ENCODE results near the gene ZMYND19. TPM values are rescaled to one million over a fixed set of nuclear protein-coding genes. Genes with fewer than 3 reads are reported as not detected.
"Not testable (repeated sequence)": the region's sequence is repeated elsewhere in the genome, so short reads cannot be mapped to it uniquely, and the experiment has no call there.

Gene ZMYND19
- total RNA-seq, 4 donors from 2014 or later: 5.8 to 15.2 (median 11.8) TPM

- Histone ChIP-seq H3K27me3 (no peaks in the 10 kb centered on the region), H3K9me3 (no peaks in the 10 kb centered on the region), H3K27ac (no peak overlapping the region), H3K4me3 (no peak overlapping the region), H3K4me1 (no peaks in the 10 kb centered on the region), H3K36me3 (peaks cover 0 to 33% of the 10 kb centered on the region in 2 donors)
- in situ Hi-C loops (cut with MboI; ENCODE audit: low sequenced_read_pairs in 4 of 4) (no loop called here), intact Hi-C loops (cut with DNase I; ENCODE audit: low total_unique reads) (no loop called here)
- DNase-seq (no peak), ATAC-seq (no peak)
- TF ChIP-seq CTCF (IDR thresholded peaks at IDR 0.05 in 4 of 5, conservative IDR thresholded peaks at IDR 0.05 in 1 of 5): no peak
- no peak for TF ChIP-seq POLR2A (IDR thresholded peaks at IDR 0.05)
These were observed 20.6 kb downstream of the ZMYND19 start for GRCh38 chr9:137569609-137570203.

GRCh38 chr9:137568445-137568844 lies 21.9 kb downstream of the ZMYND19 start:
- H3K36me3 ChIP-seq: peaks cover 0 to 33% of the 10 kb centered on the region in 2 donors
- H3K9me3 ChIP-seq; ATAC-seq; H3K4me3 ChIP-seq; H3K27ac ChIP-seq; DNase-seq; H3K4me1 ChIP-seq; H3K27me3 ChIP-seq; in situ Hi-C loops (cut with MboI; ENCODE audit: low sequenced_read_pairs in 4 of 4); intact Hi-C loops (cut with DNase I; ENCODE audit: low total_unique reads): not testable (repeated sequence)

- no peaks in the 10 kb centered on the region for H3K27me3 ChIP-seq
- in situ Hi-C loops (cut with MboI; ENCODE audit: low sequenced_read_pairs in 4 of 4): no loop called here
- peaks cover 0 to 22% of the 10 kb centered on the region in 2 donors for H3K36me3 ChIP-seq
- intact Hi-C loops (cut with DNase I; ENCODE audit: low total_unique reads): no loop called here
- ATAC-seq (no peak), DNase-seq (no peak)
- TF ChIP-seq POLR2A (IDR thresholded peaks at IDR 0.05): no peak
- TF ChIP-seq CTCF (IDR thresholded peaks at IDR 0.05 in 4 of 5, conservative IDR thresholded peaks at IDR 0.05 in 1 of 5): no peak
- no peaks in the 10 kb centered on the region for H3K9me3 ChIP-seq
- no peak overlapping the region for H3K27ac ChIP-seq
- no peak overlapping the region for H3K4me3 ChIP-seq
- H3K4me1 ChIP-seq: no peaks in the 10 kb centered on the region
These were observed 25.4 kb downstream of the ZMYND19 start for GRCh38 chr9:137564817-137565411.

- H3K9me3 ChIP-seq: no peaks in the 10 kb centered on the region
- TF ChIP-seq CTCF (IDR thresholded peaks at IDR 0.05 in 4 of 5, conservative IDR thresholded peaks at IDR 0.05 in 1 of 5) (no peak), POLR2A (IDR thresholded peaks at IDR 0.05) (no peak)
- DNase-seq: no peak
- H3K4me3 ChIP-seq: no peak overlapping the region
- H3K36me3 ChIP-seq: peaks cover 0 to 22% of the 10 kb centered on the region in 2 donors
- in situ Hi-C loops (cut with MboI; ENCODE audit: low sequenced_read_pairs in 4 of 4) (no loop called here), intact Hi-C loops (cut with DNase I; ENCODE audit: low total_unique reads) (no loop called here)
- ATAC-seq: no peak
- no peaks in the 10 kb centered on the region for H3K27me3 ChIP-seq
- H3K27ac ChIP-seq: no peak overlapping the region
- H3K4me1 ChIP-seq: no peaks in the 10 kb centered on the region
These were observed 26.2 kb downstream of the ZMYND19 start for GRCh38 chr9:137564134-137564533.

GRCh38 chr9:137558127-137558526 lies 32.2 kb downstream of the ZMYND19 start:
- intact Hi-C loops (cut with DNase I; ENCODE audit: low total_unique reads): no loop called here
- H3K9me3 ChIP-seq: no peaks in the 10 kb centered on the region
- H3K27me3 ChIP-seq: no peaks in the 10 kb centered on the region
- in situ Hi-C loops (cut with MboI; ENCODE audit: low sequenced_read_pairs in 4 of 4): no loop called here
- ATAC-seq (no peak), DNase-seq (no peak)
- peaks cover 0 to 50% of the 10 kb centered on the region in 2 donors for H3K36me3 ChIP-seq
- H3K4me1 ChIP-seq: peaks cover 0 to 3% of the 10 kb centered on the region in 2 donors
- no peak for TF ChIP-seq CTCF (IDR thresholded peaks at IDR 0.05 in 4 of 5, conservative IDR thresholded peaks at IDR 0.05 in 1 of 5)
- H3K4me3 ChIP-seq: no peak overlapping the region
- no peak overlapping the region for H3K27ac ChIP-seq
